Loucy (cell line): ENCODE measurements around the gene FGB.

Experiments
- H2AFZ ChIP-seq: fragments of 200-600 bp; sonication (generic); 2 replicates; pipeline ENCODE4 v1.6.0; 2016; ENCODE audit warnings: antibody characterized with exemption, mild to moderate bottlenecking, low read length, moderate library complexity
- H3F3A ChIP-seq: fragments of 200-600 bp; 2 replicates; pipeline ENCODE4 v1.6.0; 2016; ENCODE audit warnings: antibody characterized with exemption, low read depth, mild to moderate bottlenecking
- H3K27me3 ChIP-seq: fragments of 200-600 bp; sonication (generic); 2 replicates; pipeline ENCODE4 v1.6.1; 2014; ENCODE audit warnings: low read length, mild to moderate bottlenecking; ENCODE audit not compliant: insufficient read depth, poor library complexity, severe bottlenecking
- H3K36me3 ChIP-seq: fragments of 200-600 bp; sonication (generic); 2 replicates; pipeline ENCODE4 v1.6.1; 2016; ENCODE audit warnings: low read length; ENCODE audit not compliant: insufficient read depth
- H3K4me1 ChIP-seq: fragments of 200-600 bp; sonication (generic); 2 replicates; pipeline ENCODE4 v1.5.1; 2014; ENCODE audit warnings: low read length, mild to moderate bottlenecking; ENCODE audit not compliant: insufficient read depth, poor library complexity, severe bottlenecking
- H3K4me2 ChIP-seq: fragments of 200-600 bp; sonication (generic); 2 replicates; pipeline ENCODE4 v1.6.0; 2014; ENCODE audit warnings: antibody characterized with exemption, low read length, low read depth, mild to moderate bottlenecking; ENCODE audit not compliant: poor library complexity, severe bottlenecking
- H3K4me3 ChIP-seq: fragments of 200-600 bp; sonication (generic); 2 replicates; pipeline ENCODE4 v1.5.1; 2014; ENCODE audit warnings: low read length, mild to moderate bottlenecking, mixed read lengths; ENCODE audit not compliant: poor library complexity, severe bottlenecking
- H3K79me2 ChIP-seq: fragments of 200-600 bp; sonication (generic); 2 replicates; pipeline ENCODE4 v1.6.1; 2014; ENCODE audit warnings: low read length; ENCODE audit not compliant: insufficient read depth
- H3K9ac ChIP-seq: fragments of 200-600 bp; sonication (generic); 2 replicates; pipeline ENCODE4 v1.6.0; 2014; ENCODE audit warnings: mild to moderate bottlenecking, low read depth, low read length, moderate library complexity; ENCODE audit not compliant: poor library complexity, severe bottlenecking
- H3K9me2 ChIP-seq: fragments of 200-600 bp; sonication (generic); replicated peaks from 2 replicates; pipeline ENCODE4 v1.6.1; 2016; ENCODE audit warnings: low read depth, low read length, mixed read lengths
- H3K9me3 ChIP-seq: fragments of 200-600 bp; sonication (generic); 2 replicates; pipeline ENCODE4 v1.6.1; 2014; ENCODE audit warnings: mild to moderate bottlenecking, antibody characterized with exemption, low read length, low read depth; ENCODE audit not compliant: insufficient read depth
- H4K20me1 ChIP-seq: fragments of 200-600 bp; sonication (generic); 2 replicates; pipeline ENCODE4 v1.6.0; 2014; ENCODE audit warnings: antibody characterized with exemption, low read length, mild to moderate bottlenecking; ENCODE audit not compliant: insufficient read depth, poor library complexity, severe bottlenecking
- EZH2phosphoT487 ChIP-seq: fragments of 200-600 bp; IDR thresholded peaks from 2 replicates; pipeline ENCODE4 v1.6.1; 2018; ENCODE audit warnings: antibody characterized with exemption, mild to moderate bottlenecking, moderate library complexity, borderline replicate concordance
- TF ChIP-seq, protein P1 (sequence below): fragments of 200-600 bp; sonication (generic); conservative IDR thresholded peaks from 2 replicates; pipeline ENCODE4 v1.5.1; 2014; ENCODE audit warnings: mild to moderate bottlenecking, antibody characterized with exemption, low read length

Gene FGB

GRCh38 chr4:154614306-154614705 is 51.5 kb downstream of the FGB start:
- H3K4me1 ChIP-seq: no peaks in the 10 kb centered on the region
- H3K79me2 ChIP-seq: no peaks in the 10 kb centered on the region
- TF ChIP-seq, protein P1, sequence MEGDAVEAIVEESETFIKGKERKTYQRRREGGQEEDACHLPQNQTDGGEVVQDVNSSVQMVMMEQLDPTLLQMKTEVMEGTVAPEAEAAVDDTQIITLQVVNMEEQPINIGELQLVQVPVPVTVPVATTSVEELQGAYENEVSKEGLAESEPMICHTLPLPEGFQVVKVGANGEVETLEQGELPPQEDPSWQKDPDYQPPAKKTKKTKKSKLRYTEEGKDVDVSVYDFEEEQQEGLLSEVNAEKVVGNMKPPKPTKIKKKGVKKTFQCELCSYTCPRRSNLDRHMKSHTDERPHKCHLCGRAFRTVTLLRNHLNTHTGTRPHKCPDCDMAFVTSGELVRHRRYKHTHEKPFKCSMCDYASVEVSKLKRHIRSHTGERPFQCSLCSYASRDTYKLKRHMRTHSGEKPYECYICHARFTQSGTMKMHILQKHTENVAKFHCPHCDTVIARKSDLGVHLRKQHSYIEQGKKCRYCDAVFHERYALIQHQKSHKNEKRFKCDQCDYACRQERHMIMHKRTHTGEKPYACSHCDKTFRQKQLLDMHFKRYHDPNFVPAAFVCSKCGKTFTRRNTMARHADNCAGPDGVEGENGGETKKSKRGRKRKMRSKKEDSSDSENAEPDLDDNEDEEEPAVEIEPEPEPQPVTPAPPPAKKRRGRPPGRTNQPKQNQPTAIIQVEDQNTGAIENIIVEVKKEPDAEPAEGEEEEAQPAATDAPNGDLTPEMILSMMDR: no peak
- TF ChIP-seq EZH2phosphoT487: no peak
- H3K9me3 ChIP-seq: no peaks in the 10 kb centered on the region
- no peak overlapping the region for H3K9ac ChIP-seq
- H3K9me2 ChIP-seq: no peaks in the 10 kb centered on the region
- no peak overlapping the region for H2AFZ ChIP-seq
- peaks cover 9% of the 10 kb centered on the region for H3K27me3 ChIP-seq
- no peak overlapping the region for H3K4me3 ChIP-seq
- no peak overlapping the region for H3K4me2 ChIP-seq
- no peaks in the 10 kb centered on the region for H3K36me3 ChIP-seq
- H3F3A ChIP-seq: no peaks in the 10 kb centered on the region
- H4K20me1 ChIP-seq: no peaks in the 10 kb centered on the region

DNA sequence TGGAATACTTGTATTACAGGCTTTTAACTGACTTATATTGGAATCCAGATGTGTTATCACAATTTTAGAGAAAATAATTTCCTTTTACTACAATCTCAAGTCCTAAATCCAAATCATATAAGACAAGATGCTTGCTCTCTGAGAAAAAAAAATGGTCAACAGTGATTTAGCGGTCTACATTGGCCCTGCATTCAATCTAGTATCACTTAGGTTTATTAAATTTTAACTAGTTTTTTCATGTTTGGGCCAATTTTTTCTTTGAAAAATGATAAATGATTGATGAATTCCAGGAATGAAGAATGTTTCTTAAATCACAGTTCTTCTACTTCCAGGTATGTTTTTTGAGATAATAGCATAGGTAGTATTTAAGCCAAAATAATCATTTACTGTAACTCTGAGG is 52.4 kb downstream of the FGB start:
- Histone ChIP-seq H3K4me3 (no peak overlapping the region), H3K9me2 (no peaks in the 10 kb centered on the region), H2AFZ (no peak overlapping the region), H3K36me3 (no peaks in the 10 kb centered on the region), H3K79me2 (no peaks in the 10 kb centered on the region), H3K9me3 (no peaks in the 10 kb centered on the region), H3K4me2 (no peak overlapping the region), H3K27me3 (peaks cover 9% of the 10 kb centered on the region), H3F3A (no peaks in the 10 kb centered on the region), H4K20me1 (no peaks in the 10 kb centered on the region), H3K4me1 (no peaks in the 10 kb centered on the region), H3K9ac (no peak overlapping the region)
- TF ChIP-seq, protein P1: no peak
- no peak for TF ChIP-seq EZH2phosphoT487

DNA sequence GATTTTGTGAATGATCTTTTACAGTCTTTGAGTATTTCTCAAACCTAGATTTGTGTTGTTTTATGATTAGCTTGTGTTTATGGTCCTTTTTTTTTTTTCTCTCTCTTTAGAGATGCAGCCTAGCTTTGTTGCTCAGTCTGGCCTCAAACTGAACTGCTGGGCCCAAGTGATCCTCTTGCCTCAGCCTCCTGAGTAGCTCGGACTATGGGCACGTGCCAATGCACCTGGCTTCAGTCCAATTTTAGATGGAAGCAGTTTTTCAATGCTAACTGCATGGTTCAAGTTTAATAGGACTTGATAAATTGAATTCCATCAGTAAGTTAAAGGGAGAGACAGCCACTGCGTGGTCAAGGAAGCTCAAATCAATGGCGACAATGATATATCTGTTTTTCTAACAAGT is 53.5 kb downstream of the FGB start:
- TF ChIP-seq EZH2phosphoT487: no peak
- TF ChIP-seq, protein P1: no peak
- Histone ChIP-seq H3K4me2 (no peak overlapping the region), H3K27me3 (peaks cover 9% of the 10 kb centered on the region), H3K9me3 (no peaks in the 10 kb centered on the region), H3K4me1 (no peaks in the 10 kb centered on the region), H3K36me3 (no peaks in the 10 kb centered on the region), H3K79me2 (no peaks in the 10 kb centered on the region), H3F3A (no peaks in the 10 kb centered on the region), H3K9me2 (no peaks in the 10 kb centered on the region), H3K4me3 (no peak overlapping the region), H3K9ac (no peak overlapping the region), H2AFZ (0 out of 2 replicates have a peak overlapping the region, but pooled peaks have one; percentile 46), H4K20me1 (no peaks in the 10 kb centered on the region)
